AG04450 (cell line): ENCODE results near the gene GNG14. TPM values are rescaled to one million over a fixed set of nuclear protein-coding genes. Genes with fewer than 3 reads are reported as not detected.
"Not testable (repeated sequence)": the region's sequence is repeated elsewhere in the genome, so short reads cannot be mapped to it uniquely, and the experiment has no call there.

Experiments used
- CTCF ChIA-PET: fragments of 300-600, 350-600 bp; formaldehyde crosslinking; extraction: SDS; loops from one replicate; lab custom pipeline; 2022; ENCODE audit warnings: antibody characterized with exemption, inconsistent platforms; lab: Charles Lee
- POLR2A ChIA-PET: fragments of 350-600 bp; formaldehyde crosslinking; extraction: SDS; loops from one replicate; lab custom pipeline; 2021; ENCODE audit warnings: antibody characterized with exemption, inconsistent platforms; lab: Yijun Ruan, JAX
- DNase-seq: peaks from one replicate; pipeline ENCODE4 v3.0.0-alpha.2; 2011; ENCODE audit warnings: low read depth, low spot score
- H3K27ac ChIP-seq: one replicate; pipeline ENCODE4 v1.5.1; 2012; ENCODE audit warnings: low read depth, low read length, control low read depth
- H3K27me3 ChIP-seq: one replicate; pipeline ENCODE4 v1.6.0; 2012; ENCODE audit warnings: low read length; ENCODE audit not compliant: control insufficient read depth, insufficient read depth
- H3K4me3 ChIP-seq: 2 replicates; pipeline ENCODE4 v1.5.1; 2011; ENCODE audit warnings: mild to moderate bottlenecking, low read depth, low read length, control low read depth
- H3K9me3 ChIP-seq: 2 replicates; pipeline ENCODE4 v1.5.1; 2012; ENCODE audit warnings: low read length; ENCODE audit not compliant: control insufficient read depth, insufficient read depth
- CTCF ChIP-seq: IDR thresholded peaks from 2 replicates; pipeline ENCODE4 v1.5.1; 2011; ENCODE audit warnings: low read depth, low read length, control low read depth, inconsistent platforms
- polyA plus RNA-seq: library from polyadenylated mRNA; depleted of rRNA; stranded (reverse); fragments of >200 nt; gene quantifications from 2 replicates; pipeline ENCODE4 v1.2.3, GENCODE V29; 2011

The GNG14 gene
- polyA plus RNA-seq, 1 experiment, result not detected

GRCh38 chr19:12695997-12696365 lies 8.2 kb downstream of the GNG14 start:
- Histone ChIP-seq H3K27me3 (no peaks in the 10 kb centered on the region), H3K9me3 (no peaks in the 10 kb centered on the region), H3K4me3 (peak overlapping the region; percentile 96), H3K27ac (no peak overlapping the region)
- DNase-seq, result no peak
- TF ChIP-seq CTCF, result no peak
- ChIA-PET POLR2A (interaction anchor here (0.6 to 2.1 kb wide), 5 partner anchors 14 to 70 kb away, joined by 3 to 9 read pairs (median 3); partner anchors contain the start of genes DHPS and GET3), CTCF (interaction anchor here (0.6 to 1.1 kb wide), 4 partner anchors 9 to 152 kb away, joined by 3 to 5 read pairs (median 4); no protein-coding TSS in a partner anchor)

- TF ChIP-seq CTCF, result no peak
- Histone ChIP-seq H3K9me3 (no peaks in the 10 kb centered on the region; the same call in 1 of the 2 replicates), H3K27me3 (no peaks in the 10 kb centered on the region), H3K4me3 (peak within 1 kb of the TSS; percentile 96), H3K27ac (peak within 1 kb of the TSS; percentile 75)
- POLR2A ChIA-PET, result interaction anchor here (0.5 to 2.1 kb wide), 10 partner anchors 15 to 770 kb away, joined by 3 to 14 read pairs (median 5); partner anchors contain the start of genes DHPS and GET3
- peak; percentile 88 for DNase-seq
- CTCF ChIA-PET, result interaction anchor here (0.6 to 1.1 kb wide), 6 partner anchors 25 to 1763 kb away, joined by 3 to 8 read pairs (median 5); no protein-coding TSS in a partner anchor
These were observed 8.9 kb downstream of the GNG14 start, which contains the start of gene FBXW9 for GRCh38 chr19:12696366-12697335. Gene FBXW9 (minus strand): TSS chr19:12696631. CDS start chr19:12696581, 50 bp downstream.

GRCh38 chr19:12697425-12697824 lies 9.6 kb downstream of the GNG14 start:
- not testable (repeated sequence) for DNase-seq, H3K4me3 ChIP-seq, H3K9me3 ChIP-seq, H3K27me3 ChIP-seq, H3K27ac ChIP-seq
- ChIA-PET CTCF (interaction anchor here (0.6 to 0.7 kb wide), 2 partner anchors 25 to 1764 kb away, joined by 3 to 5 read pairs; no protein-coding TSS in a partner anchor), POLR2A (interaction anchor here (0.7 to 2.1 kb wide), 2 partner anchors 16 to 769 kb away, joined by 8 to 9 read pairs; partner anchors contain the start of gene DHPS)

GRCh38 chr19:12698138-12698537 lies 10.3 kb downstream of the GNG14 start:
- no peak for DNase-seq
- ChIA-PET CTCF (no interaction called here), POLR2A (no interaction called here)

More at GRCh38 chr19:12698138-12698537, 10.3 kb downstream of the GNG14 start:
- Histone ChIP-seq H3K27me3 (no peaks in the 10 kb centered on the region), H3K9me3 (no peaks in the 10 kb centered on the region; the same call in 1 of the 2 replicates), H3K4me3 (no peak overlapping the region), H3K27ac (no peak overlapping the region)
- no peak for TF ChIP-seq CTCF
